ENCODE measurements around the gene EXOSC10.

Gene EXOSC10

GRCh38 chr1:11028018-11028417 is 71.7 kb downstream of the EXOSC10 start:
- Histone ChIP-seq H3K4me1 (peaks cover 0 to 11% (median 7%) of the 10 kb centered on the region in 4 donors), H3K27me3 (no peaks in the 10 kb centered on the region), H3K27ac (no peak overlapping the region), H3K4me3 (no peak overlapping the region), H3K36me3 (peaks cover 46 to 54% (median 48%) of the 10 kb centered on the region in 3 donors), H3K9me3 (no peaks in the 10 kb centered on the region)
- DNase-seq = no peak
- intact Hi-C loops (cut with DNase I; ENCODE audit: low total_unique reads) = no loop called here
- TF ChIP-seq CTCF (IDR thresholded peaks at IDR 0.05) = no peak

- H3K27ac ChIP-seq = no peak overlapping the region
- H3K36me3 ChIP-seq = peaks cover 53 to 61% (median 55%) of the 10 kb centered on the region in 3 donors
- H3K4me1 ChIP-seq = peaks cover 0 to 11% (median 7%) of the 10 kb centered on the region in 4 donors
- no peak overlapping the region for H3K4me3 ChIP-seq
- no peaks in the 10 kb centered on the region for H3K27me3 ChIP-seq
- intact Hi-C loops (cut with DNase I; ENCODE audit: low total_unique reads) = no loop called here
- no peak for DNase-seq
- H3K9me3 ChIP-seq = no peaks in the 10 kb centered on the region
- no peak for TF ChIP-seq CTCF (IDR thresholded peaks at IDR 0.05)
Observed at GRCh38 chr1:11027316-11027715, 72.4 kb downstream of the EXOSC10 start.

- no peak overlapping the region for H3K4me3 ChIP-seq
- TF ChIP-seq CTCF (IDR thresholded peaks at IDR 0.05) = no peak
- no peak for DNase-seq
- no peak overlapping the region for H3K27ac ChIP-seq
- intact Hi-C loops (cut with DNase I; ENCODE audit: low total_unique reads) = no loop called here
- peaks cover 0 to 11% (median 7%) of the 10 kb centered on the region in 4 donors for H3K4me1 ChIP-seq
- H3K9me3 ChIP-seq = no peaks in the 10 kb centered on the region
- peaks cover 57 to 66% (median 59%) of the 10 kb centered on the region in 3 donors for H3K36me3 ChIP-seq
- H3K27me3 ChIP-seq = no peaks in the 10 kb centered on the region
Observed at GRCh38 chr1:11026903-11027302, 72.8 kb downstream of the EXOSC10 start.

- Histone ChIP-seq H3K27ac (no peak overlapping the region), H3K4me1 (peaks cover 0 to 11% (median 7%) of the 10 kb centered on the region in 4 donors), H3K9me3 (no peaks in the 10 kb centered on the region), H3K27me3 (no peaks in the 10 kb centered on the region), H3K4me3 (no peak overlapping the region), H3K36me3 (peaks cover 65 to 74% (median 67%) of the 10 kb centered on the region in 3 donors)
- DNase-seq = no peak
- no peak for TF ChIP-seq CTCF (IDR thresholded peaks at IDR 0.05)
- intact Hi-C loops (cut with DNase I; ENCODE audit: low total_unique reads) = no loop called here
Observed at GRCh38 chr1:11026052-11026451, 73.6 kb downstream of the EXOSC10 start.

GRCh38 chr1:11025618-11026017 is 74.1 kb downstream of the EXOSC10 start:
- no peak for TF ChIP-seq CTCF (IDR thresholded peaks at IDR 0.05)
- peaks cover 0 to 11% (median 7%) of the 10 kb centered on the region in 4 donors for H3K4me1 ChIP-seq
- H3K9me3 ChIP-seq = no peaks in the 10 kb centered on the region
- no peak overlapping the region for H3K27ac ChIP-seq
- H3K36me3 ChIP-seq = peaks cover 70 to 78% (median 72%) of the 10 kb centered on the region in 3 donors
- no peak overlapping the region for H3K4me3 ChIP-seq
- DNase-seq = no peak
- H3K27me3 ChIP-seq = no peaks in the 10 kb centered on the region
- intact Hi-C loops (cut with DNase I; ENCODE audit: low total_unique reads) = no loop called here

- Histone ChIP-seq H3K27ac (no peak overlapping the region), H3K36me3 (peaks cover 74 to 85% (median 77%) of the 10 kb centered on the region in 3 donors), H3K4me3 (no peak overlapping the region), H3K9me3 (no peaks in the 10 kb centered on the region), H3K27me3 (no peaks in the 10 kb centered on the region), H3K4me1 (peaks cover 0 to 7% (median 4%) of the 10 kb centered on the region in 4 donors)
- no peak for DNase-seq
- no peak for TF ChIP-seq CTCF (IDR thresholded peaks at IDR 0.05)
- intact Hi-C loops (cut with DNase I; ENCODE audit: low total_unique reads) = no loop called here
Observed at GRCh38 chr1:11024874-11025203, 74.8 kb downstream of the EXOSC10 start.
